T follicular helper cell (primary cell): ENCODE measurements around the gene SPIN2B.
A peak's percentile ranks its signal among the peaks of the same experiment; 100 is the strongest.
"Not testable (repeated sequence)": the region's sequence is repeated elsewhere in the genome, so short reads cannot be mapped to it uniquely, and the experiment has no call there.

Experiments
- DNase-seq: peaks from one replicate; pipeline ENCODE4 v3.0.0-alpha.2; 2020; ENCODE audit warnings: low read depth
- total RNA-seq, 2 experiments: gene quantifications; one replicate each; lab custom pipeline; 2026; lab: John Stamatoyannopoulos, UW

The SPIN2B gene
- total RNA-seq, result 1.8 to 2.9 reads per million in 2 experiments

- DNase-seq, result peak; percentile 57
Measured at GRCh38 chrX:57121162-57121755, at the start of gene SPIN2B. Gene SPIN2B (minus strand): TSS chrX:57121548.

- DNase-seq, result no peak
Measured at GRCh38 chrX:57156397-57157049, 35.2 kb upstream of the SPIN2B start.

GRCh38 chrX:57155171-57155570 lies 33.8 kb upstream of the SPIN2B start:
- DNase-seq, result no peak

- DNase-seq, result not testable (repeated sequence)
Measured at GRCh38 chrX:57152222-57152621, 30.9 kb upstream of the SPIN2B start.

GRCh38 chrX:57138674-57139073 lies 17.3 kb upstream of the SPIN2B start:
- no peak for DNase-seq

DNA sequence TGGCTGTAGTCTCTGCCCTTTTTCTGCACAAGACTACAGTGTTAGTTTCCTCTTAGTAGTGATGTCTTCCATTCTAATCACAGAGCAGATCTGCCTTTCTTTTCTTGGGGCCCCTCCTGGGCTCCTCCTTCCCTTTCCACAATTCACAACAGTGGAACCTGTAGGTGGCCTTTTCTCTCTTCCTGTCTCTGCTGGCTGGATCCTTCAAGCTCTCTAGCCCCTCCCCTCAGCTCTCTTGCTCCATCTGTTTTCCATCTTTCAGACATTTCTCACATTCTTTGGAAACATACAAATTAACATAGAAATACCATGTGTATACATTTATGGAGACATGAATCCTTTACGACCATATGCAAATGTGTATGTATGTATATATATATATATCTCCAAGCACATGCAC lies 16.2 kb upstream of the SPIN2B start:
- no peak for DNase-seq

DNA sequence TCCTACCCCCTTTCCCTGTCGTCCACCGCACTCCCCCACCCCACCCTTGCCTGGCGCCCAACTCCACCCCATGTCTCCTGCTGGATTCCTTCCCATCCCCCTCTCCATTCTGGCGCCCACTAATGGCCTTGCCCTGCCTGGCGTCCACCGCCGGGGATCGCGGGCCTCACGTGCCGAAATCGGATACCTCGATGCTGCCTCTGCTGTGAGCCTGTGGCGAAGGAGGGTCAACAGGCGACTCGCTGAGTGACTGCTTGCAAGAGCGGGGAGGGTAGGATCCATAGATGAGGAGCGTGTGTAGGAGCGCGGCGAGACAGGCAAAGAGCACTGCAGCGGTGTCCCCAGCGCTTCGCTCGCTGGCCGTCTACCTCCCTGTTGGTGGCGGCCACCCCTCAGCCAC lies 15.7 kb upstream of the SPIN2B start, which contains the start of gene SPIN2A:
Gene SPIN2A (minus strand): TSS at position 325 of the 400 bp plus-strand sequence. CDS start 800 bp downstream, outside the sequence.
- DNase-seq, result not testable (repeated sequence)

GRCh38 chrX:57136589-57136988 lies 15.2 kb upstream of the SPIN2B start:
- not testable (repeated sequence) for DNase-seq

- DNase-seq, result no peak
Measured at GRCh38 chrX:57135287-57135686, 13.9 kb upstream of the SPIN2B start.

GRCh38 chrX:57134702-57135101 lies 13.4 kb upstream of the SPIN2B start:
- no peak for DNase-seq

DNA sequence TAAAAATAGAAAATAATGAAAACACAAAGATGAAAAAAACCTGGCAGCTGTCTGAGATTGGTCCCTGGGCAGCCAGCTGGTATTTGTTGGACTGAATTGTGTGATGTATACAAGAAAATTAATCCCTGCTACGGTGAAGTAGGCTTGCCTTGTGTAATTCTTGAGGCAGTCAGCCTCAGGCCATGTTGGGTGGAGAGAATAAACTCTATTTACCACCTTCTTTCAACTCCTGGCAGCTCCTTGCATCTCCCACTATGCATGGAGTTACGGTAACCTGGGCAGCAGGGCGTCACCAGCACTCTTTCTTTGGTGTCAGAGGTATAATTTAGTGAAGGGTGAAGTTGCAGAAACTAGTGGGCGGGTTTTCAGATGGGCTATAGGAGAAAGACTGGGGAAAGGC lies 12.4 kb upstream of the SPIN2B start:
- DNase-seq, result no peak

DNA sequence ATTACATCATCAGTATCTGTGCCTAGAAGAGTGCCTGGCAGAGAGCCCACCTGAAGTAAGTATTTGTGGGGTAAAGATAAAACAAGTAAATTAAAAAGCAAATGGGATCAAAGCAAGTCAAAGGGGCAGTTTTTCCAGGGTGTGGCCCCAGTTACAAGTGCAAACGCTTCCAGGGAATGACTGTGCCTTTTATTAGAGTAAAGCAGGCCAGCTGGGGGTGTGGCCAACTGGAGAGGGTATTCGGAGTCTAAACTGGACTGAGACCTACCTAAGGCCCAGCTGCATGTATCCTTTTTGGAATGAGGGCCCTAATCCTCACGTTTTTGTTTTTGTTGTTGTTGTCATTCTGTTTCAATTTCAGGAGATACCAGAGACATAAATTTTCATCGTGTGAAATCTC lies 11.9 kb upstream of the SPIN2B start:
- not testable (repeated sequence) for DNase-seq

DNA sequence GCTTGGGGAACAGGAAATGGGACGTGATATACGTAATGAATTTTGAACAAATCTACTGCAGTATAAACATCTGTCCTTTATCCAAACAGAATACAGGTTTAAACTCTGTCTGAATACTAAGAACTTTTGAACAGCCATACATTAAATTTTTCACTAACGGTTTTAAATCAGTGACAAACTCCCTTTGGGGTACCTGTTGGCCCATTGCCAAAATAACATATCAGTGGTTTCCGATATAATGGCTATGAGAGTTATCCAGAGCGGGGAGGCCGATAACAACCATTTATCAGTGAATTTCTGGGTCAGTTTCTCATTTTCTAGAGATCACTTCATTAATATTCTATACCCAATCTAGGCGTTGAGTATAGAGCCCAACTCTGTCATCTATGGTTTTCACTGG lies 10.7 kb upstream of the SPIN2B start:
- no peak for DNase-seq

GRCh38 chrX:57121816-57122215 lies 468 bp upstream of the SPIN2B start:
- DNase-seq, result no peak

DNA sequence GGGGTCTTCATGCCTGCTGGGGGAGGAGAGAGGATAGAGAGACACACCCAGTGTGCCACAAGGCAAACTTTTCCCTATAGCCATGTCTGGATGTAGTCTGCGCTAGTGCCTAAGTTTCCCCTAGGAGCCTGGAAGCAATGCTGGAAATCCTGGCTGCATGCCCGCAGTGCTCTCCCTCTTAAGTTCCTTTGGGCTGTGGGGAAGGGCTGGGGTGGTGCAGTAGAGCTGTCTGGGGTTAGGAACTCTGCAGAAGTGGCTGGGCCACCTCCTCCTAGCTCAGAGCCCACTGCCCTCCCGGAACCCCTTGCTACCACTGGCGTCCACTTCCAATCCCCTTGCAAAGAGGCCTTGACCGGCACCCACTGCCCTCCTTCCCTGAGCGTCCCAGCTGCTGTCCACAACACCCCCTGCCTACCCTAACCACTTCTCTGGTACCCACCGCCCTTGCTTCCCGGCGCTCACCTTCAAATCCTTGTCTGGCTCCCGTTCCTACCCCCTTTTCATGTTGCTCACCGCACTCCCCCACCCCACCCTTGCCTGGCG lies 658 bp downstream of the SPIN2B start:
- DNase-seq, result not testable (repeated sequence)

DNA sequence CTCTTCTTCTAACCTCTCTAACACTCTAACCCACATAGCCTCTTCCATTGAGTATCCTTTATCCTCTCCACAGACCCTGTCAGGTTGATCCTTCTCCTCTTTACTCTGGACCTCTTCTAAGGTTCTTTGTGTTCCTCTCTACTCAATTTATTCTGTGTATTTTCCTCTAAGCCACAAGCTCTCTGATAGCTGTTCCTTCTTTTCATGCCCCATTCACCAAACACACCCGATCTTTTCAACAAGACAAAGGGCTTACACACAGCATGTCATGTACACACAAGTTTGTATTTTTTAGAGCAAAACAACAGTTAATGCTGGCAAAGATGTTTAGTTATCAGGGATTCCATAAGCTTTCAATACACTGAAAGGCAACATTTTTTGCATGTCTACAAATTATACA lies 1.9 kb downstream of the SPIN2B start:
- no peak for DNase-seq

DNA sequence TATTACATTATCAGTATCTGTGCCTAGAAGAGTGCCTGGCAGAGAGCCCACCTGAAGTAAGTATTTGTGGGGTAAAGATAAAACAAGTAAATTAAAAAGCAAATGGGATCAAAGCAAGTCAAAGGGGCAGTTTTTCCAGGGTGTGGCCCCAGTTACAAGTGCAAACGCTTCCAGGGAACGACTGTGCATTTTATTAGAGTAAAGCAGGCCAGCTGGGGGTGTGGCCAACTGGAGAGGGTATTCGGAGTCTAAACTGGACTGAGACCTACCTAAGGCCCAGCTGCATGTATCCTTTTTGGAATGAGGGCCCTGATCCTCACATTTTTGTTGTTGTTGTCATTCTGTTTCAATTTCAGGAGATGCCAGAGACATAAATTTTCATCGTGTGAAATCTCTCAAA lies 3.8 kb downstream of the SPIN2B start:
- DNase-seq, result not testable (repeated sequence)

DNA sequence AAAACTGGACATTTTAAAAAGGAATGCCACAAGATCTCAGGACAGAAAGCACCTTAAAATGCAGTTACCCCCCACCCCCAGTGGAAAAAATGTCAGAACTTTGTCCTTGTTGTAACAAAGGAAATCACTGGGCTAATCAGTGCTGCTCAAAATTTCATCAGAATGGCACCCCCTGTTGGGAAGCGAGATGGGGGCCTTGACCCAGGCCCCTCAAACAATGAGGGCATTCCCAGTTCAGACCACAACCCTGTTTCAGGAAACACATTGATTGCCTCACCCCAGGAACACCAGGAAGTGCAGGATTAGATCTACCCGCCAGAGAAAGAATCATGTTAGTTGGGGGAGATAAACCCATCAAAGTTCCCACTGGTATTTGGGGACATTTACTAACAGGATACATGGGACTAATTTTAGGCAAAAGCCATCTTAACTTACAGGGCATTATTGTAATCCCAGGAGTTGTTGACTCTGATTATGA lies 16.4 kb downstream of the SPIN2B start:
- no peak for DNase-seq

DNA sequence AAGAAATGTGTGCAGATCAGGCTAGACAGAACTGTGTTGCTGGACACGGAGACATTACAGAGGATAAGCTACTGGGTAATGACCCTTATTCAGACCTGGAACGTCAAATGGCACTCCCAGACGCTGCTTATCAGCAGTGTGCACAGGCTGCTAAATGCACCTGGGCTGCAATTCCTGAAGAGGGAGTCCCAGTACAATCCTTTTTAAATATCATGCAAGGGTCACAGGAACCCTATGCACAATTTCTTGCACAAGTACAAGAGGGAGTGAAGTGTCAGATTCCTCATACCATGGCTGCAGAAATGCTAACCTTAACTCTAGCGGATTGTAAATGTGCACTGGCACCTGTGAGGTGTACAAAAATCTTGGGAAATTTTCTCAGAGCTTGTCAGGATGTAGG lies 16.9 kb downstream of the SPIN2B start:
- DNase-seq, result no peak

DNA sequence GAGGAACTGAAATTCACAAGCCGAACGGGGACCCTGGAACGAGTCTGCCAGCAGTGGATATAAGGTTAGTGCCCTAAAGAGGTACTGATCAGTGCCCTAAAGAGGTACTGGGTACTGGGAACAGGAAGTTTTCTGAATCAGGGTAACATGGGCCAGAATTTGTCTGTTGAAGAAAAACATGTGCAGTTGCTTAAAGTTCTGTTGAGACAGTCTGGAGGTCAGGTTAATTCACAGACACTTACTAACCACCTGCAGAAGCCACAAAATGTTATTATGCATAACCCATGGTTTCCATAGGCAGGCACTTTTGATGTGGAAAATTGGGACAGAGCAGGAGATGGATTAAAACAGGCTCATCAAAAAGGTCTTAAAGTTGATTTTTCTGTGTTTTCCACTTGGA lies 17.9 kb downstream of the SPIN2B start:
- no peak for DNase-seq

DNA sequence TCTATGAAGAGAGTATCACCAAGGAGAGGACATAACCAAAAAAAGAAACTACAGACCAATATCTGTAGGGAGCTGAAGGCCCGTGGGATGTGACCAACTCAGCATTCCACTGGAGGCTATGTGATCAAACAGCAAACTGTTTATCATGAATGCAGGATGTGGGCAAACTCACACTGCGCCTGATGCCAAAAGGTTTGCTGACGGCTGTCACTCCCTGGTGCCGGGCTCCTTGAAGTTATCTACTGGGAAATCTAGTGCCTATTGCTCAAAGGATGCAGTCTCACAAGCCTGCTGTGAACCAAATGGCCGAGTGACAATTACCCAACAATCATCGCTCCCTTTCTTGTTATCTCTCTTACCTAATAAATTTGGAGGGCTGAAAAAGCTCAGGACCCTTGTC lies 18.4 kb downstream of the SPIN2B start:
- not testable (repeated sequence) for DNase-seq

DNA sequence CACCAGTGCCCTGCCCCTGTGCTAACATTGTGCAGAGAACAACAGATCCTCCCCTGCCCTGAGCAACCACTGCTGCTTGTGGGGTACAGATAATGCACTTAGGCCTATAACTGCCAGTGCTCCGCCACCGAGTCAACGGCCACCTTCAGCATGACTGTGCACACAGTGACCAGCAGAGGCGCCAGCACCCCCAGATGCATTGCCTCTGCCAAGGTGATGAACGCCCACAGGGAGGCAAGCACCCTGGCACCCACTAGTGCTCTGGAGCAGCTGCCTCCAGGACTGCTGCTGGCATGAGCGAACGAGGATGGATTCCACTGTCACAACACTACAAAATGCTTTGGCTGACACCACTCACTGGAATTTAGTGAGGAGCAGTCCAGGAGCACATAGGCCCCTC lies 38.2 kb downstream of the SPIN2B start:
- no peak for DNase-seq

- no peak for DNase-seq
Measured at GRCh38 chrX:57074458-57074857, 46.9 kb downstream of the SPIN2B start.
